ENCODE measurements around the gene CPO. TPM values are rescaled to one million over a fixed set of nuclear protein-coding genes. Genes with fewer than 3 reads are reported as not detected.

Gene CPO
- total and polyA plus RNA-seq, 9 of the 15 experiments (the other 6 are each of a cell fraction or from before 2014, with no cell fraction given) = not detected

DNA sequence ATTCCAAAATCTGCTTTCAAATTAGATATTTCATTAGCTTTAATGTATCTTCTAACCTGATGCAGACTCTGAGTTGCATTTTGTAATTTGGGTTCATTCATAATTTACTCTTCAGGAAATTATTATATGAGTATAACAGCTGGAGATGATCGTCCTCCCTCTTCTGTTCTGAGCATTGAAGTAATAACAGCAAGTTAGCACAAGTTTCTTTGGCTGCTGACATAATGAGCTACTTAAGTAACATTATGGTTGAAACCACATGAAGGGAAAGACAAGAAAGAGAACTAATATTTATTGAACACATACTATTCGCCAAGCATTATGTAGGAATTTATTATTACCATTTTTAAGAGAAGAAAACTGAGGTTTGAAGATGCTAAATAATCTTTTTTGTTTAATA is 75.1 kb downstream of the CPO start:
- Histone ChIP-seq H3K9ac (ENCODE audit: insufficient read depth in 1 of 2, low read depth in 2 of 2, low read length in 2 of 2) (no peak overlapping the region), H3K9me3 (replicated peaks; ENCODE audit: control insufficient read depth, insufficient read depth, low read depth, low read length) (no peaks in the 10 kb centered on the region), H2AFZ (ENCODE audit: low read depth, low read length) (no peak overlapping the region), H3K36me3 (ENCODE audit: control insufficient read depth, insufficient read depth, low read length) (no peaks in the 10 kb centered on the region), H3K27ac (ENCODE audit: extremely low read depth, low read depth, low read length) (no peak overlapping the region), H3K79me2 (ENCODE audit: control insufficient read depth, insufficient read depth, low read length) (no peaks in the 10 kb centered on the region), H3K4me2 (ENCODE audit: insufficient read depth, low read length) (no peak overlapping the region), H3K4me1 (replicated peaks in 1 of 2; ENCODE audit: control insufficient read depth in 2 of 2, insufficient read depth in 2 of 2, low read length in 2 of 2) (no peaks in the 10 kb centered on the region), H3K27me3 (ENCODE audit: control insufficient read depth in 2 of 2, insufficient read depth in 2 of 2, low read length in 2 of 2) (no peaks in the 10 kb centered on the region), H3K9me1 (ENCODE audit: control insufficient read depth, insufficient read depth, low read length) (no peaks in the 10 kb centered on the region), H3K4me3 (no peak overlapping the region), H4K20me1 (replicated peaks; ENCODE audit: control insufficient read depth, insufficient read depth, low read length) (no peaks in the 10 kb centered on the region)
- ChIA-PET CTCF (ENCODE audit: low intra/inter-chr PET ratio) (no interaction called here), POLR2A (no interaction called here)
- no peak for FAIRE-seq
- WGBS (ENCODE audit: insufficient coverage, low coverage, missing lambda C conversion rate) = 0% methylated on average over 2 of the region's 2 CpGs
- intact Hi-C loops (cut with micrococcal nuclease) (no loop called here), in situ Hi-C loops (cut with MboI) (no loop called here)
- TF ChIP-seq, protein P1, sequence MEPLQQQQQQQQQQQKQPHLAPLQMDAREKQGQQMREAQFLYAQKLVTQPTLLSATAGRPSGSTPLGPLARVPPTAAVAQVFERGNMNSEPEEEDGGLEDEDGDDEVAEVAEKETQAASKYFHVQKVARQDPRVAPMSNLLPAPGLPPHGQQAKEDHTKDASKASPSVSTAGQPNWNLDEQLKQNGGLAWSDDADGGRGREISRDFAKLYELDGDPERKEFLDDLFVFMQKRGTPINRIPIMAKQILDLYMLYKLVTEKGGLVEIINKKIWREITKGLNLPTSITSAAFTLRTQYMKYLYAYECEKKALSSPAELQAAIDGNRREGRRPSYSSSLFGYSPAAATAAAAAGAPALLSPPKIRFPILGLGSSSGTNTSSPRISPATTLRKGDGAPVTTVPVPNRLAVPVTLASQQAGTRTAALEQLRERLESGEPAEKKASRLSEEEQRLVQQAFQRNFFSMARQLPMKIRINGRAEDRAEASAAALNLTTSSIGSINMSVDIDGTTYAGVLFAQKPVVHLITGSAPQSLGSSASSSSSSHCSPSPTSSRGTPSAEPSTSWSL (CRISPR knock-in tag; IDR thresholded peaks at IDR 0.05; ENCODE audit: borderline replicate concordance) = no peak
- TF ChIP-seq HES1 (IDR thresholded peaks at IDR 0.05; ENCODE audit: low read depth) (no peak), ZNF274 (IDR thresholded peaks at IDR 0.05; ENCODE audit: borderline replicate concordance, low read depth, low read length) (no peak), ZNF217 (CRISPR knock-in tag; IDR thresholded peaks at IDR 0.05) (no peak), TFAP4 (CRISPR knock-in tag; IDR thresholded peaks at IDR 0.05; ENCODE audit: borderline replicate concordance) (no peak), NR1H2 (CRISPR knock-in tag; IDR thresholded peaks at IDR 0.05) (no peak), PPARD (CRISPR knock-in tag; IDR thresholded peaks at IDR 0.05) (no peak), RBFOX2 (IDR thresholded peaks at IDR 0.05; ENCODE audit: low read depth, low read length) (no peak), ZNF780A (CRISPR knock-in tag; IDR thresholded peaks at IDR 0.05) (no peak), TCF7 (IDR thresholded peaks at IDR 0.05; ENCODE audit: borderline replicate concordance) (no peak), ZNF146 (CRISPR knock-in tag; IDR thresholded peaks at IDR 0.05; ENCODE audit: unreplicated experiment) (no peak), RBM15 (IDR thresholded peaks at IDR 0.05; ENCODE audit: insufficient read depth, low read length) (no peak), HDAC3 (IDR thresholded peaks at IDR 0.05; ENCODE audit: borderline replicate concordance, partially characterized antibody) (no peak), NFYB (IDR thresholded peaks at IDR 0.05; ENCODE audit: extremely low read depth, insufficient read length) (no peak)
- TF ChIP-seq, protein P2, sequence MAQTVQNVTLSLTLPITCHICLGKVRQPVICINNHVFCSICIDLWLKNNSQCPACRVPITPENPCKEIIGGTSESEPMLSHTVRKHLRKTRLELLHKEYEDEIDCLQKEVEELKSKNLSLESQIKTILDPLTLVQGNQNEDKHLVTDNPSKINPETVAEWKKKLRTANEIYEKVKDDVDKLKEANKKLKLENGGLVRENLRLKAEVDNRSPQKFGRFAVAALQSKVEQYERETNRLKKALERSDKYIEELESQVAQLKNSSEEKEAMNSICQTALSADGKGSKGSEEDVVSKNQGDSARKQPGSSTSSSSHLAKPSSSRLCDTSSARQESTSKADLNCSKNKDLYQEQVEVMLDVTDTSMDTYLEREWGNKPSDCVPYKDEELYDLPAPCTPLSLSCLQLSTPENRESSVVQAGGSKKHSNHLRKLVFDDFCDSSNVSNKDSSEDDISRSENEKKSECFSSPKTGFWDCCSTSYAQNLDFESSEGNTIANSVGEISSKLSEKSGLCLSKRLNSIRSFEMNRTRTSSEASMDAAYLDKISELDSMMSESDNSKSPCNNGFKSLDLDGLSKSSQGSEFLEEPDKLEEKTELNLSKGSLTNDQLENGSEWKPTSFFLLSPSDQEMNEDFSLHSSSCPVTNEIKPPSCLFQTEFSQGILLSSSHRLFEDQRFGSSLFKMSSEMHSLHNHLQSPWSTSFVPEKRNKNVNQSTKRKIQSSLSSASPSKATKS (CRISPR knock-in tag; IDR thresholded peaks at IDR 0.05) = no peak
- TF ChIP-seq, protein P3, sequence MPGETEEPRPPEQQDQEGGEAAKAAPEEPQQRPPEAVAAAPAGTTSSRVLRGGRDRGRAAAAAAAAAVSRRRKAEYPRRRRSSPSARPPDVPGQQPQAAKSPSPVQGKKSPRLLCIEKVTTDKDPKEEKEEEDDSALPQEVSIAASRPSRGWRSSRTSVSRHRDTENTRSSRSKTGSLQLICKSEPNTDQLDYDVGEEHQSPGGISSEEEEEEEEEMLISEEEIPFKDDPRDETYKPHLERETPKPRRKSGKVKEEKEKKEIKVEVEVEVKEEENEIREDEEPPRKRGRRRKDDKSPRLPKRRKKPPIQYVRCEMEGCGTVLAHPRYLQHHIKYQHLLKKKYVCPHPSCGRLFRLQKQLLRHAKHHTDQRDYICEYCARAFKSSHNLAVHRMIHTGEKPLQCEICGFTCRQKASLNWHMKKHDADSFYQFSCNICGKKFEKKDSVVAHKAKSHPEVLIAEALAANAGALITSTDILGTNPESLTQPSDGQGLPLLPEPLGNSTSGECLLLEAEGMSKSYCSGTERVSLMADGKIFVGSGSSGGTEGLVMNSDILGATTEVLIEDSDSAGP (CRISPR knock-in tag; IDR thresholded peaks at IDR 0.05) = no peak
- DNase-seq (ENCODE audit: extremely low read depth in 1 of 4, low spot score in 3 of 4) = no peak
- ATAC-seq = no peak
- BruUV-seq (replicated peaks) = no TSS peak
